H1 (cell line): ENCODE measurements around the gene SPRED1. TPM values are rescaled to one million over a fixed set of nuclear protein-coding genes. Genes with fewer than 3 reads are reported as not detected.

Experiments
- CTCF ChIA-PET: fragments of 300-600 bp; sonication (Branson Sonifier 250); formaldehyde crosslinking; loops from one replicate; lab custom pipeline; 2021; ENCODE audit not compliant: partially characterized antibody; lab: Charles Lee
- POLR2A ChIA-PET: fragments of 300-600 bp; sonication (Branson Sonifier 250); formaldehyde crosslinking; loops from one replicate; lab custom pipeline; 2021; ENCODE audit warnings: inconsistent platforms; ENCODE audit not compliant: partially characterized antibody; lab: Charles Lee
- DNase-seq, 2 experiments: peaks; one replicate each; pipeline versions ENCODE4 v3.0.0 to v3.0.0-alpha.2; 2010 to 2022; ENCODE audit warnings: low spot score in 2 of 2, low read depth in 1 of 2, mixed read lengths in 1 of 2
- FAIRE-seq: peaks from 2 replicates; lab custom pipeline; 2011; peaks lifted over from hg19 to GRCh38; lab: Jason Lieb, UNC
- H2AFZ ChIP-seq: 2 replicates; pipeline ENCODE4 v1.8.1; 2012; ENCODE audit warnings: low read length, inconsistent platforms
- H2AK5ac ChIP-seq: 2 replicates; pipeline ENCODE4 v1.6.1; 2013; ENCODE audit warnings: low read depth, low read length
- H2BK120ac ChIP-seq: replicated peaks from 2 replicates; pipeline ENCODE3; 2013; ENCODE audit warnings: low read depth, low read length, inconsistent platforms
- H2BK12ac ChIP-seq: 2 replicates; pipeline ENCODE4 v1.6.1; 2013; ENCODE audit warnings: low read depth, low read length
- H2BK15ac ChIP-seq: 2 replicates; pipeline ENCODE4 v1.6.1; 2013; ENCODE audit warnings: low read length
- H2BK20ac ChIP-seq: 2 replicates; pipeline ENCODE4 v1.6.1; 2013; ENCODE audit warnings: low read length
- H2BK5ac ChIP-seq: 2 replicates; pipeline ENCODE4 v1.6.1; 2013; ENCODE audit warnings: low read depth, low read length
- H3K14ac ChIP-seq: 2 replicates; pipeline ENCODE4 v1.6.1; 2013; ENCODE audit warnings: inconsistent platforms; ENCODE audit not compliant: insufficient read length
- H3K18ac ChIP-seq: 2 replicates; pipeline ENCODE4 v1.6.1; 2013; ENCODE audit warnings: low read length; ENCODE audit errors: extremely low read depth
- H3K23ac ChIP-seq: 2 replicates; pipeline ENCODE4 v1.6.1; 2013; ENCODE audit warnings: inconsistent platforms; ENCODE audit not compliant: insufficient read length
- H3K23me2 ChIP-seq: 2 replicates; pipeline ENCODE4 v1.6.1; 2013; ENCODE audit warnings: low read depth, low read length
- H3K27ac ChIP-seq: 2 replicates; pipeline ENCODE4 v1.6.1; 2011; ENCODE audit warnings: low read depth, low read length, inconsistent platforms
- H3K27me3 ChIP-seq, 4 experiments: replicated peaks in 1 of 4; 1 replicate in 1 of 4; 2 replicates in 3 of 4; pipeline versions ENCODE4 v1.6.1 to v1.8.1; 2011 to 2013; ENCODE audit warnings: low read length in 3 of 4, mild to moderate bottlenecking in 3 of 4, inconsistent platforms in 2 of 4, mixed read lengths in 2 of 4, moderate library complexity in 1 of 4; ENCODE audit not compliant: control insufficient read depth in 3 of 4, insufficient read depth in 3 of 4; ENCODE audit errors: extremely low read depth in 1 of 4
- H3K36me3 ChIP-seq, 4 experiments: 2 replicates each; pipeline versions ENCODE4 v1.6.1 to v1.8.1; 2011 to 2013; ENCODE audit warnings: mild to moderate bottlenecking in 4 of 4, low read length in 3 of 4, moderate library complexity in 2 of 4, control low read depth in 1 of 4, inconsistent platforms in 1 of 4; ENCODE audit not compliant: insufficient read depth in 4 of 4, control insufficient read depth in 2 of 4
- H3K4ac ChIP-seq: replicated peaks from 2 replicates; pipeline ENCODE3; 2013; ENCODE audit warnings: low read length, low read depth, mixed read lengths, inconsistent platforms; ENCODE audit not compliant: insufficient read length
- H3K4me1 ChIP-seq, 4 experiments: replicated peaks in 1 of 4; 1 replicate in 1 of 4; 2 replicates in 3 of 4; pipeline versions ENCODE4 v1.6.1 to v1.8.1; 2011 to 2013; ENCODE audit warnings: low read length in 3 of 4, inconsistent platforms in 2 of 4, mixed read lengths in 1 of 4; ENCODE audit not compliant: insufficient read depth in 4 of 4, control insufficient read depth in 3 of 4
- H3K4me2 ChIP-seq, 2 experiments: 2 replicates each; pipeline versions ENCODE4 v1.6.1 to v1.8.1; 2011 to 2013; ENCODE audit warnings: low read depth in 2 of 2, low read length in 2 of 2, control low read depth in 1 of 2, inconsistent platforms in 1 of 2, mild to moderate bottlenecking in 1 of 2; ENCODE audit not compliant: insufficient read depth in 1 of 2
- H3K4me3 ChIP-seq, 4 experiments: fragments of 200-600, 300-600 bp in 1 of 4; sonication (generic), shearing (Covaris generic), sonication (Bioruptor Twin) in 1 of 4; 2 replicates each; pipeline versions ENCODE4 v1.5.1 to v1.8.1; 2011 to 2016; ENCODE audit warnings: low read length in 4 of 4, low read depth in 3 of 4, control low read depth in 2 of 4, inconsistent platforms in 2 of 4, mild to moderate bottlenecking in 2 of 4, mixed read lengths in 1 of 4, moderate library complexity in 1 of 4; ENCODE audit not compliant: insufficient read depth in 2 of 4; ENCODE audit errors: extremely low read depth in 1 of 4
- H3K56ac ChIP-seq: replicated peaks from 2 replicates; pipeline ENCODE3; 2013; ENCODE audit warnings: low read depth, mild to moderate bottlenecking, mixed read lengths, low read length, inconsistent platforms; ENCODE audit not compliant: insufficient read length
- H3K79me1 ChIP-seq: 2 replicates; pipeline ENCODE4 v1.6.1; 2013; ENCODE audit warnings: low read depth, low read length, control low read depth
- H3K79me2 ChIP-seq, 2 experiments: 2 replicates each; pipeline versions ENCODE4 v1.6.1 to v1.8.1; 2012 to 2013; ENCODE audit warnings: low read length in 2 of 2, mild to moderate bottlenecking in 2 of 2, inconsistent platforms in 1 of 2; ENCODE audit not compliant: insufficient read depth in 2 of 2, control insufficient read depth in 1 of 2
- H3K9ac ChIP-seq, 4 experiments: replicated peaks in 1 of 4; 1 replicate in 1 of 4; 2 replicates in 3 of 4; pipeline versions ENCODE4 v1.6.1 to v1.8.1; 2011 to 2013; ENCODE audit warnings: low read depth in 3 of 4, low read length in 3 of 4, control low read depth in 2 of 4, mild to moderate bottlenecking in 2 of 4, moderate library complexity in 2 of 4, inconsistent platforms in 1 of 4; ENCODE audit errors: extremely low read depth in 1 of 4
- H3K9me3 ChIP-seq, 2 experiments: 2 replicates each; pipeline versions ENCODE4 v1.6.1 to v1.8.1; 2012 to 2013; ENCODE audit warnings: mild to moderate bottlenecking in 2 of 2, moderate library complexity in 2 of 2, control low read depth in 1 of 2, inconsistent platforms in 1 of 2, low read depth in 1 of 2, low read length in 1 of 2, mixed read lengths in 1 of 2; ENCODE audit not compliant: insufficient read depth in 2 of 2
- H4K20me1 ChIP-seq, 2 experiments: replicated peaks in 1 of 2; 2 replicates each; pipeline versions ENCODE3 to v1.8.1; 2011 to 2013; ENCODE audit warnings: inconsistent platforms in 2 of 2, low read length in 2 of 2, mild to moderate bottlenecking in 1 of 2; ENCODE audit not compliant: insufficient read depth in 2 of 2, control insufficient read depth in 1 of 2
- H4K5ac ChIP-seq: 2 replicates; pipeline ENCODE4 v1.6.1; 2013; ENCODE audit warnings: low read length, low read depth, mixed read lengths, inconsistent platforms; ENCODE audit not compliant: insufficient read length
- H4K8ac ChIP-seq: 2 replicates; pipeline ENCODE4 v1.8.0; 2013; ENCODE audit warnings: mild to moderate bottlenecking, moderate library complexity, low read length, inconsistent platforms; ENCODE audit not compliant: insufficient read depth; ENCODE audit errors: extremely low read depth
- H4K91ac ChIP-seq: replicated peaks from 2 replicates; pipeline ENCODE3; 2013; ENCODE audit warnings: low read length, mixed read lengths, inconsistent platforms; ENCODE audit not compliant: insufficient read length
- CHD2 ChIP-seq: IDR thresholded peaks from 2 replicates; pipeline ENCODE4 v1.6.1; 2012; ENCODE audit warnings: low read length, improper control_type of control experiment
- GABPA ChIP-seq: IDR thresholded peaks from 2 replicates; pipeline ENCODE4 v1.6.1; 2011; ENCODE audit warnings: mild to moderate bottlenecking, low read length, moderate library complexity, borderline replicate concordance; ENCODE audit not compliant: insufficient read depth
- GTF2F1 ChIP-seq: IDR thresholded peaks from 2 replicates; pipeline ENCODE4 v1.6.1; 2012; ENCODE audit warnings: low read depth, low read length, improper control_type of control experiment, borderline replicate concordance
- HDAC6 ChIP-seq: IDR thresholded peaks from one replicate; pipeline ENCODE4 v1.7.1; 2012; ENCODE audit warnings: low read depth, mild to moderate bottlenecking, inconsistent platforms, low read length, moderate library complexity
- JUND ChIP-seq: IDR thresholded peaks from 2 replicates; pipeline ENCODE4 v1.6.1; 2011; ENCODE audit warnings: mild to moderate bottlenecking, improper control_type of control experiment, low read length
- MAFK ChIP-seq: IDR thresholded peaks from 2 replicates; pipeline ENCODE4 v1.6.1; 2012; ENCODE audit warnings: low read depth, mild to moderate bottlenecking, improper control_type of control experiment, low read length
- POLR2AphosphoS5 ChIP-seq: IDR thresholded peaks from 2 replicates; pipeline ENCODE4 v1.6.1; 2011; ENCODE audit warnings: low read depth, low read length
- RBBP5 ChIP-seq: IDR thresholded peaks from 2 replicates; pipeline ENCODE4 v1.7.1; 2012; ENCODE audit warnings: low read depth, mild to moderate bottlenecking, inconsistent platforms, low read length, moderate library complexity, borderline replicate concordance
- RXRA ChIP-seq: IDR thresholded peaks from 2 replicates; pipeline ENCODE4 v1.6.1; 2011; ENCODE audit warnings: low read depth, mild to moderate bottlenecking, low read length, moderate library complexity; ENCODE audit not compliant: insufficient read depth
- SIRT6 ChIP-seq: IDR thresholded peaks from one replicate; pipeline ENCODE4 v1.7.1; 2012; ENCODE audit warnings: low read length, inconsistent platforms
- TAF7 ChIP-seq: optimal IDR thresholded peaks from 2 replicates; pipeline ENCODE3; 2011; ENCODE audit warnings: low read depth, mild to moderate bottlenecking, inconsistent platforms, low read length, moderate library complexity, borderline replicate concordance
- USF2 ChIP-seq: IDR thresholded peaks from 2 replicates; pipeline ENCODE4 v1.6.1; 2011; ENCODE audit warnings: low read length, improper control_type of control experiment
- WGBS, 2 experiments: shearing (Covaris generic) in 1 of 2; methylation state at CpG; one replicate each; pipeline versions ENCODE4 v1.1.6 to v1.1.7; 2013 to 2015; ENCODE audit warnings: low lambda C conversion rate in 2 of 2, mixed read lengths in 2 of 2, inconsistent platforms in 1 of 2, low coverage in 1 of 2, missing lambda C conversion rate in 1 of 2; ENCODE audit not compliant: insufficient replicate concordance in 2 of 2, insufficient coverage in 1 of 2, insufficient read length in 1 of 2; ENCODE audit errors: extremely low coverage in 1 of 2, missing lambda C conversion rate in 1 of 2; 5-methylcytosine and 5-hydroxymethylcytosine counted together
- polyA plus RNA-seq, 7 experiments: library from polyadenylated mRNA; depleted of rRNA in 3 of 7; stranded (reverse) in 5 of 7; unstranded in 2 of 7; fragments of >200 nt in 5 of 7; fragments of 200-250 nt in 2 of 7; gene quantifications; 1 replicate in 5 of 7; 2 replicates in 1 of 7; 4 replicates in 1 of 7; pipeline versions ENCODE4 v1.2.1 to v1.2.3, GENCODE V29; 2011 to 2013; ENCODE audit warnings: missing spikeins in 2 of 7, mixed read lengths in 2 of 7
- total RNA-seq: library from RNA; stranded (reverse); fragmentation: NEBNext Ultra II Directional; extraction: Animal tissue kit (Norgen Biotek cat#: 25700); gene quantifications from 2 replicates; pipeline ENCODE4 v1.2.1, GENCODE V29; 2021

The SPRED1 gene
- total and polyA plus RNA-seq, 2 of the 8 experiments (the other 6 are each of a cell fraction or from before 2014, with no cell fraction given) = 5.5 to 30.3 TPM

GRCh38 chr15:38228618-38229017 is 24.0 kb upstream of the SPRED1 start:
- TF ChIP-seq RXRA (no peak), POLR2AphosphoS5 (no peak), JUND (no peak), CHD2 (no peak), GTF2F1 (no peak), HDAC6 (no peak), GABPA (no peak), RBBP5 (no peak), USF2 (no peak), TAF7 (no peak), SIRT6 (no peak), MAFK (no peak)
- Histone ChIP-seq H3K18ac (no peak overlapping the region), H4K8ac (no peak overlapping the region), H2BK20ac (no peak overlapping the region), H4K20me1 (no peaks in the 10 kb centered on the region), H3K79me1 (no peaks in the 10 kb centered on the region; the same call in 1 of the 2 replicates), H3K4me1 (peaks cover 0 to 2% (median 0%) of the 10 kb centered on the region in 4 experiments; a peak in 1 of 7 replicates), H3K23me2 (no peaks in the 10 kb centered on the region), H3K27me3 (no peaks in the 10 kb centered on the region), H2BK15ac (no peak overlapping the region), H3K56ac (no peak overlapping the region), H3K36me3 (no peaks in the 10 kb centered on the region), H2BK12ac (no peak overlapping the region), H3K4ac (no peak overlapping the region), H3K9me3 (no peaks in the 10 kb centered on the region), H3K79me2 (no peaks in the 10 kb centered on the region), H2AK5ac (no peak overlapping the region), H4K91ac (no peak overlapping the region), H3K27ac (no peak overlapping the region), H2AFZ (no peak overlapping the region), H3K4me3 (no peak overlapping the region), H2BK120ac (no peak overlapping the region), H2BK5ac (no peak overlapping the region), H4K5ac (no peak overlapping the region), H3K9ac (no peak overlapping the region), H3K4me2 (no peak overlapping the region), H3K14ac (no peak overlapping the region), H3K23ac (no peak overlapping the region)
- POLR2A ChIA-PET = no interaction called here
- CTCF ChIA-PET = interaction anchor here (0.6 to 0.9 kb wide), 2 partner anchors 21 to 24 kb away, joined by 3 read pairs; no protein-coding TSS in a partner anchor
- 80% methylated on average over 1 of the region's 1 CpG; no CpG with 5 or more reads in 1 of the 2 experiments for WGBS, 2 experiments
- FAIRE-seq (no peak), DNase-seq (no peak)
